22Rv1 (cell line): Measurements from ENCODE around the gene NBEAL1.
"Not testable (repeated sequence)": the region's sequence is repeated elsewhere in the genome, so short reads cannot be mapped to it uniquely, and the experiment has no call there.

Experiments
- ZFX ChIP-seq: fragments of 450-650 bp; IDR thresholded peaks from 2 replicates; pipeline ENCODE4 v1.6.1; 2017; ENCODE audit warnings: antibody characterized with exemption, borderline replicate concordance
- TF ChIP-seq, protein P1 (sequence below): fragments of 450-650 bp; IDR thresholded peaks from 2 replicates; pipeline ENCODE4 v1.5.1; 2017; ENCODE audit warnings: mild to moderate bottlenecking

DNA sequence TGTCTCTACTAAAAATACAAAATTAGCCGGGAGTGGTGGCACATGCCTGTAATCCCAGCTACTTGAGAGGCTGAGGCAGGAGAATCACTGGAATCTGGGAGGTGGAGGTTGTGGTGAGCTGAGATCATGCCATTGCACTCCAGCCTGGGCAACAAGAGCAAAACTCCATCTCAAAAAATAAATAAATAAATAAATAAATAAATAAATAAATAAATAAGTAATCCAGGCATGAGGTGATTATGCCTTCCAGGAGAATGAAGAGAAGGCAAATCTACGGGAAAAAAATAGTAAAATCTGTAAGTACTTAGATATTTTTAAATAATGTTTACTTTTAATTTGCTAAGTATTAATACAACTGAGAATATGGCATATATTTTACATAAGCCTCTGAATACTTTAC is 45.3 kb upstream of the NBEAL1 start:
- TF ChIP-seq, protein P1, sequence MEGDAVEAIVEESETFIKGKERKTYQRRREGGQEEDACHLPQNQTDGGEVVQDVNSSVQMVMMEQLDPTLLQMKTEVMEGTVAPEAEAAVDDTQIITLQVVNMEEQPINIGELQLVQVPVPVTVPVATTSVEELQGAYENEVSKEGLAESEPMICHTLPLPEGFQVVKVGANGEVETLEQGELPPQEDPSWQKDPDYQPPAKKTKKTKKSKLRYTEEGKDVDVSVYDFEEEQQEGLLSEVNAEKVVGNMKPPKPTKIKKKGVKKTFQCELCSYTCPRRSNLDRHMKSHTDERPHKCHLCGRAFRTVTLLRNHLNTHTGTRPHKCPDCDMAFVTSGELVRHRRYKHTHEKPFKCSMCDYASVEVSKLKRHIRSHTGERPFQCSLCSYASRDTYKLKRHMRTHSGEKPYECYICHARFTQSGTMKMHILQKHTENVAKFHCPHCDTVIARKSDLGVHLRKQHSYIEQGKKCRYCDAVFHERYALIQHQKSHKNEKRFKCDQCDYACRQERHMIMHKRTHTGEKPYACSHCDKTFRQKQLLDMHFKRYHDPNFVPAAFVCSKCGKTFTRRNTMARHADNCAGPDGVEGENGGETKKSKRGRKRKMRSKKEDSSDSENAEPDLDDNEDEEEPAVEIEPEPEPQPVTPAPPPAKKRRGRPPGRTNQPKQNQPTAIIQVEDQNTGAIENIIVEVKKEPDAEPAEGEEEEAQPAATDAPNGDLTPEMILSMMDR, result not testable (repeated sequence)
- TF ChIP-seq ZFX, result not testable (repeated sequence)
